ENCODE results near the gene VDR. TPM values are rescaled to one million over a fixed set of nuclear protein-coding genes. Genes with fewer than 3 reads are reported as not detected.

VDR gene
- polyA plus RNA-seq, 1 donor from 2014 or later: not detected

DNA sequence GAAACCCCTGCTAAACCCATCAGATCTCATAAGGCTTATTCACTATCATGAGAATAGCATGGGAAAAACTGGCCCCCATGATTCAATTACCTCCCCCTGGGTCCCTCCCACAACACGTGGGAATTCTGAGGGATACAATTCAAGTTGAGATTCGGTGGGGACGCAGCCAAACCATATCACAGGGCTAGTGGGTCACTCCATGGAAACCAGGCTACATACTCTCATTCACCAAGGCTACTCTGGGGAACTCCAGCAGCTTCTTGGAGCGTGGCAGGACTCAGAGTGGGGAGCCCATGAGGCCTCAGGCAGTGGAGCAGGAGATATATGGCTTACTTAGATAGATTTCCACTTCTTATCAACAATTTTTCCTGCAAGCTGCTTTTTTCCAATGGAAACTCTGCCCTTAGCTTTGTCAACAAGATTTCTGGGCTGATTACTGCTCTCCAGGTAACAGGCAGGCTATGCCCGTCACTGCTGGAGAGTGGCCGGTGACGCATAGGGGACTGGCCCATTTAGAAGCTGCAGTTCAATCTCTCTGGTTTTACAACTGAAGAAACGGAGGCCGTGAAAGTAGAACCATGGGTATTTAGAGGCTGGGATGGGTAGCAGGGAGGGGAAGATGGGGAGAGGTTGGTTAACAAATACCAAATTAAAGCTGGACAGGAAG lies 16.5 kb downstream of the VDR start:
- TF ChIP-seq POLR2AphosphoS5 (IDR thresholded peaks at IDR 0.05) (no peak), SMC3 (conservative IDR thresholded peaks at IDR 0.05; ENCODE audit: poor library complexity) (no peak)
- H3K27me3 ChIP-seq (ENCODE audit: insufficient read depth, low read depth, low read length): no peaks in the 10 kb centered on the region
- H2AFZ ChIP-seq (ENCODE audit: low read depth, low read length): no peak overlapping the region
- H3K36me3 ChIP-seq (ENCODE audit: insufficient read depth, low read length): no peaks in the 10 kb centered on the region
- H3K4me3 ChIP-seq (ENCODE audit: low read length): no peak overlapping the region
- H3F3A ChIP-seq (ENCODE audit: insufficient read depth, low read length, poor library complexity, severe bottlenecking): no peaks in the 10 kb centered on the region
- no peaks in the 10 kb centered on the region for H3K79me2 ChIP-seq (replicated peaks; ENCODE audit: insufficient read depth, low read length)
- H4K20me1 ChIP-seq (ENCODE audit: insufficient read depth): no peaks in the 10 kb centered on the region
- H3K9me2 ChIP-seq (ENCODE audit: insufficient read depth, low read length): no peaks in the 10 kb centered on the region
- H3K9me3 ChIP-seq (ENCODE audit: low read length): no peaks in the 10 kb centered on the region
- H3K27ac ChIP-seq (ENCODE audit: low read length): no peak overlapping the region
- no peak overlapping the region for H3K9ac ChIP-seq (ENCODE audit: low read length)
- H3K4me2 ChIP-seq (ENCODE audit: low read length): no peak overlapping the region

DNA sequence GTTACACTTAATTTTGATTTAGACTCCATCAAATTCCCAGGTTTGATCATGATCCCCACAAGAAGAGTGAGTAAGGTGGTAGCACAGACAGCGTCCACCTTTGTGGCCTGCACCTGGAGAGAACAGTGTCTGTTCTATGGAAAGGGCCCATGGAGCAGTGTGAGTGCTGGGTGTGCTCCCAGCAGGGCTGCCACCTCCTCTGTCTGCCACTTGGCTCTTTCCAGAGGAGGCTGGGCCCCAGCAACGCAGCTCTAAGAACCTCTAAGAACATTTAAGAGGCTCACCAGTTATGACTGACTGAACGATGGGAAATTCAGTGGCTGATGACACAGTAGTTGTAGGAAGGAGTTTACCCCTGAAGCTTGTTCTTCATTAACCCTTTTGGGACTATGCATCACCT lies 17.3 kb downstream of the VDR start:
- no peak overlapping the region for H3K9ac ChIP-seq (ENCODE audit: low read length)

More for the DNA sequence above, 17.3 kb downstream of the VDR start:
- no peaks in the 10 kb centered on the region for H3K9me3 ChIP-seq (ENCODE audit: low read length)
- no peaks in the 10 kb centered on the region for H3K36me3 ChIP-seq (ENCODE audit: insufficient read depth, low read length)
- H3K4me2 ChIP-seq (ENCODE audit: low read length): no peak overlapping the region
- no peaks in the 10 kb centered on the region for H4K20me1 ChIP-seq (ENCODE audit: insufficient read depth)
- TF ChIP-seq, protein P1, sequence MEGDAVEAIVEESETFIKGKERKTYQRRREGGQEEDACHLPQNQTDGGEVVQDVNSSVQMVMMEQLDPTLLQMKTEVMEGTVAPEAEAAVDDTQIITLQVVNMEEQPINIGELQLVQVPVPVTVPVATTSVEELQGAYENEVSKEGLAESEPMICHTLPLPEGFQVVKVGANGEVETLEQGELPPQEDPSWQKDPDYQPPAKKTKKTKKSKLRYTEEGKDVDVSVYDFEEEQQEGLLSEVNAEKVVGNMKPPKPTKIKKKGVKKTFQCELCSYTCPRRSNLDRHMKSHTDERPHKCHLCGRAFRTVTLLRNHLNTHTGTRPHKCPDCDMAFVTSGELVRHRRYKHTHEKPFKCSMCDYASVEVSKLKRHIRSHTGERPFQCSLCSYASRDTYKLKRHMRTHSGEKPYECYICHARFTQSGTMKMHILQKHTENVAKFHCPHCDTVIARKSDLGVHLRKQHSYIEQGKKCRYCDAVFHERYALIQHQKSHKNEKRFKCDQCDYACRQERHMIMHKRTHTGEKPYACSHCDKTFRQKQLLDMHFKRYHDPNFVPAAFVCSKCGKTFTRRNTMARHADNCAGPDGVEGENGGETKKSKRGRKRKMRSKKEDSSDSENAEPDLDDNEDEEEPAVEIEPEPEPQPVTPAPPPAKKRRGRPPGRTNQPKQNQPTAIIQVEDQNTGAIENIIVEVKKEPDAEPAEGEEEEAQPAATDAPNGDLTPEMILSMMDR (IDR thresholded peaks at IDR 0.05; ENCODE audit: poor library complexity, severe bottlenecking): no peak
- TF ChIP-seq RAD21 (conservative IDR thresholded peaks at IDR 0.05): no peak
- TF ChIP-seq EP300 (conservative IDR thresholded peaks at IDR 0.05; ENCODE audit: poor library complexity, severe bottlenecking): no peak
- TF ChIP-seq SMC3 (conservative IDR thresholded peaks at IDR 0.05; ENCODE audit: poor library complexity): no peak
- no peak for TF ChIP-seq EZH2 (IDR thresholded peaks at IDR 0.05; ENCODE audit: borderline replicate concordance, insufficient read depth, low read length, poor library complexity, severe bottlenecking)
- TF ChIP-seq TAF1 (IDR thresholded peaks at IDR 0.05; ENCODE audit: low read depth): no peak
- no peak for TF ChIP-seq POLR2AphosphoS5 (IDR thresholded peaks at IDR 0.05)
- no peak for TF ChIP-seq MXI1 (conservative IDR thresholded peaks at IDR 0.05; ENCODE audit: poor library complexity, severe bottlenecking)
- TF ChIP-seq, protein P2, sequence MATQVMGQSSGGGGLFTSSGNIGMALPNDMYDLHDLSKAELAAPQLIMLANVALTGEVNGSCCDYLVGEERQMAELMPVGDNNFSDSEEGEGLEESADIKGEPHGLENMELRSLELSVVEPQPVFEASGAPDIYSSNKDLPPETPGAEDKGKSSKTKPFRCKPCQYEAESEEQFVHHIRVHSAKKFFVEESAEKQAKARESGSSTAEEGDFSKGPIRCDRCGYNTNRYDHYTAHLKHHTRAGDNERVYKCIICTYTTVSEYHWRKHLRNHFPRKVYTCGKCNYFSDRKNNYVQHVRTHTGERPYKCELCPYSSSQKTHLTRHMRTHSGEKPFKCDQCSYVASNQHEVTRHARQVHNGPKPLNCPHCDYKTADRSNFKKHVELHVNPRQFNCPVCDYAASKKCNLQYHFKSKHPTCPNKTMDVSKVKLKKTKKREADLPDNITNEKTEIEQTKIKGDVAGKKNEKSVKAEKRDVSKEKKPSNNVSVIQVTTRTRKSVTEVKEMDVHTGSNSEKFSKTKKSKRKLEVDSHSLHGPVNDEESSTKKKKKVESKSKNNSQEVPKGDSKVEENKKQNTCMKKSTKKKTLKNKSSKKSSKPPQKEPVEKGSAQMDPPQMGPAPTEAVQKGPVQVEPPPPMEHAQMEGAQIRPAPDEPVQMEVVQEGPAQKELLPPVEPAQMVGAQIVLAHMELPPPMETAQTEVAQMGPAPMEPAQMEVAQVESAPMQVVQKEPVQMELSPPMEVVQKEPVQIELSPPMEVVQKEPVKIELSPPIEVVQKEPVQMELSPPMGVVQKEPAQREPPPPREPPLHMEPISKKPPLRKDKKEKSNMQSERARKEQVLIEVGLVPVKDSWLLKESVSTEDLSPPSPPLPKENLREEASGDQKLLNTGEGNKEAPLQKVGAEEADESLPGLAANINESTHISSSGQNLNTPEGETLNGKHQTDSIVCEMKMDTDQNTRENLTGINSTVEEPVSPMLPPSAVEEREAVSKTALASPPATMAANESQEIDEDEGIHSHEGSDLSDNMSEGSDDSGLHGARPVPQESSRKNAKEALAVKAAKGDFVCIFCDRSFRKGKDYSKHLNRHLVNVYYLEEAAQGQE (IDR thresholded peaks at IDR 0.05; ENCODE audit: borderline replicate concordance): no peak
- no peak overlapping the region for H3K27ac ChIP-seq (ENCODE audit: low read length)
- H2AFZ ChIP-seq (ENCODE audit: low read depth, low read length): no peak overlapping the region
- H3F3A ChIP-seq (ENCODE audit: insufficient read depth, low read length, poor library complexity, severe bottlenecking): no peaks in the 10 kb centered on the region
- no peaks in the 10 kb centered on the region for H3K79me2 ChIP-seq (replicated peaks; ENCODE audit: insufficient read depth, low read length)
- no peaks in the 10 kb centered on the region for H3K27me3 ChIP-seq (ENCODE audit: insufficient read depth, low read depth, low read length)
- no peak overlapping the region for H3K4me3 ChIP-seq (ENCODE audit: low read length)
- H3K9me2 ChIP-seq (ENCODE audit: insufficient read depth, low read length): no peaks in the 10 kb centered on the region
